Dermis microvascular lymphatic vessel endothelial cell (primary cell): ENCODE results near the gene HEXIM2. TPM values are rescaled to one million over a fixed set of nuclear protein-coding genes. Genes with fewer than 3 reads are reported as not detected.
A peak's percentile ranks its signal among the peaks of the same experiment; 100 is the strongest.

ENCODE experiments used
- DNase-seq, 2 donors: peaks; one replicate each; pipeline versions ENCODE4 v3.0.0 to v3.0.0-alpha.2; 2010; ENCODE audit warnings: low read depth in 2 of 2
- total RNA-seq: library from RNA; depleted of rRNA; stranded (reverse); fragments of >200 nt; gene quantifications from 2 replicates; pipeline ENCODE4 v1.2.1, GENCODE V29; 2014

The HEXIM2 gene
- total RNA-seq, 1 donor from 2014 or later, result 3.2 TPM

GRCh38 chr17:45127548-45128300 is 34.0 kb upstream of the HEXIM2 start:
- DNase-seq, result peak in 1 of 2 donors; percentile 73

GRCh38 chr17:45128331-45128730 is 33.3 kb upstream of the HEXIM2 start:
- DNase-seq, result no peak

GRCh38 chr17:45128989-45129388 is 32.7 kb upstream of the HEXIM2 start:
- no peak for DNase-seq

- no peak for DNase-seq
These were observed 32.2 kb upstream of the HEXIM2 start for GRCh38 chr17:45129426-45129939.

GRCh38 chr17:45129940-45130680 is 31.6 kb upstream of the HEXIM2 start:
- no peak for DNase-seq

GRCh38 chr17:45130681-45131615 is 30.7 kb upstream of the HEXIM2 start:
- DNase-seq, result no peak

GRCh38 chr17:45131616-45132319 is 29.9 kb upstream of the HEXIM2 start:
- peak in 1 of 2 donors; percentile 35 for DNase-seq

GRCh38 chr17:45132320-45132571 is 29.4 kb upstream of the HEXIM2 start, which contains the start of gene PLCD3:
Gene PLCD3 (minus strand): TSS chr17:45132515. CDS start chr17:45132410, 105 bp downstream.
- DNase-seq, result no peak

GRCh38 chr17:45132572-45133463 is 28.9 kb upstream of the HEXIM2 start:
- DNase-seq, result peak; percentile 64 to 88

- DNase-seq, result peak; percentile 95 to 98
These were observed 26.3 kb upstream of the HEXIM2 start, which contains the start of gene ACBD4 for GRCh38 chr17:45135192-45135977. Gene ACBD4 (plus strand): TSS chr17:45135687. CDS start chr17:45136145, 458 bp downstream.

GRCh38 chr17:45135978-45136791 is 25.5 kb upstream of the HEXIM2 start:
- no peak for DNase-seq

GRCh38 chr17:45136846-45137560 is 24.7 kb upstream of the HEXIM2 start:
- DNase-seq, result no peak

- DNase-seq, result no peak
These were observed 23.9 kb upstream of the HEXIM2 start for GRCh38 chr17:45137561-45138305.

- DNase-seq, result no peak
These were observed 22.7 kb upstream of the HEXIM2 start for GRCh38 chr17:45138911-45139532.

- no peak for DNase-seq
These were observed 22.1 kb upstream of the HEXIM2 start for GRCh38 chr17:45139533-45139920.

GRCh38 chr17:45143094-45143670 is 18.5 kb upstream of the HEXIM2 start:
- DNase-seq, result no peak
